Upper lobe of right lung (tissue), 1 donor: Measurements from ENCODE around the gene CDS2. TPM values are rescaled to one million over a fixed set of nuclear protein-coding genes. Genes with fewer than 3 reads are reported as not detected.

Experiments used
- ATAC-seq: fragments of 200-7000 bp; cut with Tn5 transposase; one replicate; pipeline ENCODE4 v1.9.1; 2020; ENCODE audit warnings: mild to moderate bottlenecking, moderate library complexity
- DNase-seq: peaks from one replicate; pipeline ENCODE4 v3.0.0-alpha.2; 2020
- H3K27ac ChIP-seq: fragments of 200-600 bp; one replicate; pipeline ENCODE4 v1.8.0; 2022
- H3K27me3 ChIP-seq: fragments of 200-600 bp; one replicate; pipeline ENCODE4 v1.8.0; 2022; ENCODE audit warnings: mild to moderate bottlenecking
- H3K36me3 ChIP-seq: fragments of 200-600 bp; one replicate; pipeline ENCODE4 v1.8.0; 2022
- H3K4me1 ChIP-seq: fragments of 200-600 bp; one replicate; pipeline ENCODE4 v1.8.0; 2022
- H3K4me3 ChIP-seq: fragments of 200-600 bp; one replicate; pipeline ENCODE4 v1.8.0; 2022; ENCODE audit warnings: mild to moderate bottlenecking
- H3K9me3 ChIP-seq: fragments of 200-600 bp; one replicate; pipeline ENCODE4 v1.8.0; 2022
- intact Hi-C: fragments of 100-400 bp; cut with DNase I; formaldehyde crosslinking; loops from one replicate; pipeline ENCODE4 v1.11.0; 2022
- total RNA-seq: library from RNA; stranded (reverse); fragmentation: NEBNext Ultra II Directional; extraction: Animal tissue kit (Norgen Biotek cat#: 25700); gene quantifications from one replicate; pipeline ENCODE4 v1.2.1, GENCODE V29; 2021
- TF ChIP-seq, protein P1 (sequence below): fragments of 200-600 bp; IDR thresholded peaks from one replicate; pipeline ENCODE4 v1.8.0; 2022; ENCODE audit warnings: antibody characterized with exemption
- donor health status: DM: no; HTN: yes; CAD: no; lungs with severe emphysema.

CDS2 gene
- total RNA-seq, 1 donor from 2014 or later: 65.0 TPM

DNA sequence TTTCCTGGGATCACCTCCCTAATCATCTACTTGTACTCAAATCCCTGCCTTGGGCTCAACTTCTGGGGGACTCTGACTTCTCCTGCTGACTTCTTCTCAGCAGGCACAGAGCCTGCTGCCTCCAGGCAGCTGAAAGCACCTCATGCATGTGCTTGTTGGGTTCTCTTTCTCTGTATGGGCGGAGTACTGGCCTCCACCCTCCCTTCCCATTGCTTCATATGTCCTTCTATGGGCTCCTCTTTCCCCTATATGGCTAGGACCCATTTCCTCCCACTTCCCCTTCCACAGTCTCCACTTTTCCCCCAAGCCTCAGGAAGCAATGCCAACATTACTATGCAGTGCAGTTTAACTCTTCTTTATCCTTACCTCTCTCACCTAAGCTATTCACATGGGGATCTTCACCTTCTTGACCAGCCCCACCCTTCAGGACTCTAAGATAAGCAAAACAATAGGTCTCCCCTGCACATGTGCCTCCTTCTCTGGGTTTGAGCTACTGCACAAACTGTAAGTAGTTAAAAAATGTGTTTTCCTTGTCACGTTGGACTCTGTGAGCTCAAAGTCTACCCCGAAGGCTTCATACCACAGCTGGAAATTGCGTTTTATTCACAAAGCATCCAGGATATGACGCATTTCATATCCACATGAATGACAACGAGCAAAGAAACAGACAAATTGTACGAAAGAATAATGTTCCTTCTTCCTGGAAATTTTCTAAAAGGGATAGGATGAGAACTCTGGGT, 93.7 kb downstream of the CDS2 start:
- H3K27me3 ChIP-seq: no peaks in the 10 kb centered on the region
- intact Hi-C loops: no loop called here
- H3K36me3 ChIP-seq: no peaks in the 10 kb centered on the region
- no peaks in the 10 kb centered on the region for H3K9me3 ChIP-seq
- TF ChIP-seq, protein P1, sequence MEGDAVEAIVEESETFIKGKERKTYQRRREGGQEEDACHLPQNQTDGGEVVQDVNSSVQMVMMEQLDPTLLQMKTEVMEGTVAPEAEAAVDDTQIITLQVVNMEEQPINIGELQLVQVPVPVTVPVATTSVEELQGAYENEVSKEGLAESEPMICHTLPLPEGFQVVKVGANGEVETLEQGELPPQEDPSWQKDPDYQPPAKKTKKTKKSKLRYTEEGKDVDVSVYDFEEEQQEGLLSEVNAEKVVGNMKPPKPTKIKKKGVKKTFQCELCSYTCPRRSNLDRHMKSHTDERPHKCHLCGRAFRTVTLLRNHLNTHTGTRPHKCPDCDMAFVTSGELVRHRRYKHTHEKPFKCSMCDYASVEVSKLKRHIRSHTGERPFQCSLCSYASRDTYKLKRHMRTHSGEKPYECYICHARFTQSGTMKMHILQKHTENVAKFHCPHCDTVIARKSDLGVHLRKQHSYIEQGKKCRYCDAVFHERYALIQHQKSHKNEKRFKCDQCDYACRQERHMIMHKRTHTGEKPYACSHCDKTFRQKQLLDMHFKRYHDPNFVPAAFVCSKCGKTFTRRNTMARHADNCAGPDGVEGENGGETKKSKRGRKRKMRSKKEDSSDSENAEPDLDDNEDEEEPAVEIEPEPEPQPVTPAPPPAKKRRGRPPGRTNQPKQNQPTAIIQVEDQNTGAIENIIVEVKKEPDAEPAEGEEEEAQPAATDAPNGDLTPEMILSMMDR: no peak
- ATAC-seq (peak; percentile 83), DNase-seq (no peak)
- H3K4me3 ChIP-seq: no peak overlapping the region
- H3K4me1 ChIP-seq: peaks cover 7% of the 10 kb centered on the region
- H3K27ac ChIP-seq: no peak overlapping the region

- H3K36me3 ChIP-seq: no peaks in the 10 kb centered on the region
- H3K27ac ChIP-seq: no peak overlapping the region
- peaks cover 2% of the 10 kb centered on the region for H3K4me1 ChIP-seq
- DNase-seq (no peak), ATAC-seq (peak; percentile 11)
- no peaks in the 10 kb centered on the region for H3K9me3 ChIP-seq
- no peak overlapping the region for H3K4me3 ChIP-seq
- intact Hi-C loops: no loop called here
- TF ChIP-seq, protein P1: no peak
- no peaks in the 10 kb centered on the region for H3K27me3 ChIP-seq
These were observed 94.2 kb downstream of the CDS2 start for GRCh38 chr20:5221061-5221430.

DNA sequence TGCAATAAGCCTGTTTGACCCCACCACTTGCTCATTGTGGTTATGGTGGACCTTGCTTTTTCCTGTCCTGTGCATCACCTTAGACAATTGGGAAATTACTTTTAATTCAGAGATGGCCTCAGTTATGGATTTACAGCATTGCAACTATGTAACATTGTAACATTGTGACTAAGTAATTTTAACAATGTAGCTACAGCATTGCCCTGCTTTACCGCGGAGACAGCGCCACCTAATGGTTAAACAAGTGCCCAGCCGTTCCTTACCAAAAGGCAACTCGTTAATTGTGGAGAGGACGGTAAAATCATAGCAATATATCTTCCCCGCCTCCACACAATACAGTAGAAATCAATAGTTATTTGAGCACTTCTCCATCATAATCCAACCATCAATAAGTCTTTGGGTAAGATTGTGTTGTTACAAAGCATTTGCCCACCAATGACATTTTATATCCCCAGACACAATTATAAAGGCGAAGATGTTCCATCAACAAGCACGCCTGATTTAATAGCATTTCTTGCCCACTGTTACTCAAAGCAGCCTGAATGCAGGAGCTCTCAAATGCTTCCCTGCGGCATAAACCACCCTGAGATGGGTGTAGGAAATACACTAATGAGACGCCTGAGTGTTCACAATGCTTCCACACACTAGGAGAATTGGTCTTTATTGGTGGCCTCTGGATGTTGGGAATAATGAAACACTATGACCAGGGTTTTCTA, 96.3 kb downstream of the CDS2 start:
- H3K27ac ChIP-seq: no peak overlapping the region
- H3K9me3 ChIP-seq: no peaks in the 10 kb centered on the region
- TF ChIP-seq, protein P1: peak; percentile 89
- ATAC-seq (peak; percentile 77), DNase-seq (no peak)
- H3K4me3 ChIP-seq: no peak overlapping the region
- no peaks in the 10 kb centered on the region for H3K4me1 ChIP-seq
- intact Hi-C loops: no loop called here
- no peaks in the 10 kb centered on the region for H3K27me3 ChIP-seq
- no peaks in the 10 kb centered on the region for H3K36me3 ChIP-seq

DNA sequence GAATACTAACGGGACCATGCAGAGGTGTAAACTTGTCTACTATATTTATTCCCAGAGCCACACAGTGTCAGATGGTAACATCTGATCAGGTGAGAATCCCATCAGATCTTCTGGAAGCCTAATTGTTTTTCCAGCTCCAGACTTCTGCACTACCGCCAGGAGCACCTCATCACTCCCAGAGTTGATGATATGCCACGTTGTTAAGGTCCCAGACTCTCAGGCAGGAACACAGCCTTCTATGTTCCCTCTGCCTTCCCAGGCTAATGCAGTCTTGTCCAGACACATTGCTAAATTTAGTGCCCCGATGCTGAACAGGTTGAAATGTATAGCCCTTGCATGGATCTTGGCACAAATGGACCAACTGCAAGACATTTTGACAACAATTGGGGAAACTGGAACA, 103.7 kb downstream of the CDS2 start:
- Histone ChIP-seq H3K27ac (no peak overlapping the region), H3K36me3 (no peaks in the 10 kb centered on the region), H3K4me3 (no peak overlapping the region), H3K27me3 (no peaks in the 10 kb centered on the region), H3K4me1 (no peaks in the 10 kb centered on the region), H3K9me3 (no peaks in the 10 kb centered on the region)
- ATAC-seq (no peak), DNase-seq (no peak)
- TF ChIP-seq, protein P1: no peak
- intact Hi-C loops: no loop called here

DNA sequence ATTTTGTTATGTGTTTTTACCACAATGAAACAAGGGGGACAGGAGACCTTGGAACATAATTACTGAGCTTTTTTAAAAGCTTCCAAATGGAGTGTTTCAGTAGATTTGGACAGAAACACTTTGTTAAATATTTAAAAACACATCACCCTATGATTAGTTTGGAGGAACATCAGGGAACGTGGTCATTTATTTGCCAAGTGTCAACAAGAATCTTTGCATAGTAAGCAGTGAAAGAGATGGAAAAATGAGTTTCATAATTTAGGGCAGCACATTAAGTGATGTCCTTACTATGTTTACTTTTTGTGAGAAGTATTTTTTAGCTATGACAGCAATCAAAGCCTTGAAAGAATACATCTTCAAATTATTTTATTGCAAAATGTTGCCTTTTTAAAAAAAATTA, 107.3 kb downstream of the CDS2 start:
- intact Hi-C loops: no loop called here

More for the DNA sequence above, 107.3 kb downstream of the CDS2 start:
- no peaks in the 10 kb centered on the region for H3K9me3 ChIP-seq
- H3K36me3 ChIP-seq: no peaks in the 10 kb centered on the region
- TF ChIP-seq, protein P1: no peak
- H3K27me3 ChIP-seq: no peaks in the 10 kb centered on the region
- H3K4me3 ChIP-seq: no peak overlapping the region
- ATAC-seq: no peak
- no peak for DNase-seq
- H3K27ac ChIP-seq: no peak overlapping the region
- no peaks in the 10 kb centered on the region for H3K4me1 ChIP-seq
